Measurements from ENCODE around the gene DNM3.
A peak's percentile ranks its signal among the peaks of the same experiment; 100 is the strongest.

DNM3 gene

DNA sequence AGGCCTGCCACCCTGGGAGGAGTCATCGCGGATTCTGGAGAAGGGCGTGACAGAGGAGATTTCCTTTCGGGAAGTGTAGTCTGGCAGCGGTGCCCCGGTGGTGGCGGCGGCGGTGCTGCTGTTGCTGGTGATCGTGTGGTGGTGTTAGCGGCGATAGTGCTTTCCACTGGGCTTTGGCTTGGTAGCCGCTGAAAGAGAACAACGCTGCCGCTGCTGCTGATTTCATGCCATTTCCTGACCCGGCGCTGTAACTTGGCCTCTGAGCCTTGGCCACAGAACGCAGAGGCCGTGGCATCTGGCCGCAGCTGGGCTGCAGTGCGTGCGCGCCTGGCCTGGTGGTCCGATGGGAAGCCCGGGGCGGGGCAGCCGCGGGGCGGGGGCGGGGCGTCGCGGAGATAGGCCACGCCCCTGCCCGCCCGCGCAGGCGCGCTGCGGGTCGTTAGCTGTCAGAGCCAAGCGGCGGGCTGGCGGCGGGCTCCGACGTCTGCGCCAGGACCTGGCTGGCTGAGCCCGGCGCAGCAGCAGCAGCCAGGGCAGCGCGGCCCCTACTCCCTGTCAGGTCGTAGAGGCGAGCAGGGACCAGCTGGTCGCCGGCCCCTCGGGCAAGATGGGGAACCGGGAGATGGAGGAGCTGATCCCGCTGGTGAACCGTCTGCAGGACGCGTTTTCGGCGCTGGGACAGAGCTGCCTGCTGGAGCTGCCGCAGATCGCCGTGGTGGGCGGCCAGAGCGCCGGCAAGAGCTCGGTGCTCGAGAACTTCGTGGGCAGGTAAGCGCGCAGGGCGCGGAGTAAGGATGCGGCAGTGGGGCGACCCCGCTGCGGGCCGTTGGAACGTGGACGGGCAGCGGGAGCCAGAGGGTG, at the start of gene DNM3:
Gene DNM3, plus strand, starts transcription at position 449 of the 861 bp plus-strand sequence. Its CDS starts 159 bp downstream, at position 608.
- DNase-seq (ENCODE audit: low spot score): peak; percentile 94
- TF ChIP-seq, protein P1, sequence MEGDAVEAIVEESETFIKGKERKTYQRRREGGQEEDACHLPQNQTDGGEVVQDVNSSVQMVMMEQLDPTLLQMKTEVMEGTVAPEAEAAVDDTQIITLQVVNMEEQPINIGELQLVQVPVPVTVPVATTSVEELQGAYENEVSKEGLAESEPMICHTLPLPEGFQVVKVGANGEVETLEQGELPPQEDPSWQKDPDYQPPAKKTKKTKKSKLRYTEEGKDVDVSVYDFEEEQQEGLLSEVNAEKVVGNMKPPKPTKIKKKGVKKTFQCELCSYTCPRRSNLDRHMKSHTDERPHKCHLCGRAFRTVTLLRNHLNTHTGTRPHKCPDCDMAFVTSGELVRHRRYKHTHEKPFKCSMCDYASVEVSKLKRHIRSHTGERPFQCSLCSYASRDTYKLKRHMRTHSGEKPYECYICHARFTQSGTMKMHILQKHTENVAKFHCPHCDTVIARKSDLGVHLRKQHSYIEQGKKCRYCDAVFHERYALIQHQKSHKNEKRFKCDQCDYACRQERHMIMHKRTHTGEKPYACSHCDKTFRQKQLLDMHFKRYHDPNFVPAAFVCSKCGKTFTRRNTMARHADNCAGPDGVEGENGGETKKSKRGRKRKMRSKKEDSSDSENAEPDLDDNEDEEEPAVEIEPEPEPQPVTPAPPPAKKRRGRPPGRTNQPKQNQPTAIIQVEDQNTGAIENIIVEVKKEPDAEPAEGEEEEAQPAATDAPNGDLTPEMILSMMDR (IDR thresholded peaks at IDR 0.05; ENCODE audit: extremely low read depth, insufficient read depth, missing control alignments): no peak
- in situ Hi-C loops (cut with MboI; ENCODE audit: low pct_unique_long_range_greater_than_20kb, low sequenced_read_pairs, unreplicated experiment): no loop called here

- TF ChIP-seq, protein P1 (IDR thresholded peaks at IDR 0.05; ENCODE audit: extremely low read depth, insufficient read depth, missing control alignments): no peak
- DNase-seq (ENCODE audit: low spot score): no peak
- in situ Hi-C loops (cut with MboI; ENCODE audit: low pct_unique_long_range_greater_than_20kb, low sequenced_read_pairs, unreplicated experiment): loop anchor here (10.0 kb wide), 1 partner anchor 192 kb away; no protein-coding TSS in a partner anchor
Observed at GRCh38 chr1:171792656-171793369, 48.5 kb upstream of the DNM3 start.

GRCh38 chr1:171793636-171794035, 47.7 kb upstream of the DNM3 start:
- no peak for DNase-seq (ENCODE audit: low spot score)
- in situ Hi-C loops (cut with MboI; ENCODE audit: low pct_unique_long_range_greater_than_20kb, low sequenced_read_pairs, unreplicated experiment): loop anchor here (10.0 kb wide), 1 partner anchor 191 kb away; no protein-coding TSS in a partner anchor
- TF ChIP-seq, protein P1 (IDR thresholded peaks at IDR 0.05; ENCODE audit: extremely low read depth, insufficient read depth, missing control alignments): no peak

GRCh38 chr1:171794085-171794484, 47.2 kb upstream of the DNM3 start:
- TF ChIP-seq, protein P1 (IDR thresholded peaks at IDR 0.05; ENCODE audit: extremely low read depth, insufficient read depth, missing control alignments): no peak
- DNase-seq (ENCODE audit: low spot score): no peak
- in situ Hi-C loops (cut with MboI; ENCODE audit: low pct_unique_long_range_greater_than_20kb, low sequenced_read_pairs, unreplicated experiment): loop anchor here (10.0 kb wide), 1 partner anchor 191 kb away; no protein-coding TSS in a partner anchor

- in situ Hi-C loops (cut with MboI; ENCODE audit: low pct_unique_long_range_greater_than_20kb, low sequenced_read_pairs, unreplicated experiment): loop anchor here (10.0 kb wide), 1 partner anchor 188 kb away; no protein-coding TSS in a partner anchor
- DNase-seq (ENCODE audit: low spot score): no peak
- TF ChIP-seq, protein P1 (IDR thresholded peaks at IDR 0.05; ENCODE audit: extremely low read depth, insufficient read depth, missing control alignments): no peak
Observed at GRCh38 chr1:171796592-171796991, 44.7 kb upstream of the DNM3 start.

- TF ChIP-seq, protein P1 (IDR thresholded peaks at IDR 0.05; ENCODE audit: extremely low read depth, insufficient read depth, missing control alignments): no peak
- no peak for DNase-seq (ENCODE audit: low spot score)
- in situ Hi-C loops (cut with MboI; ENCODE audit: low pct_unique_long_range_greater_than_20kb, low sequenced_read_pairs, unreplicated experiment): loop anchor here (10.0 kb wide), 1 partner anchor 186 kb away; no protein-coding TSS in a partner anchor
Observed at GRCh38 chr1:171798311-171798710, 43.0 kb upstream of the DNM3 start.

Data from GM13977 (cell line).